B cell (primary cell): ENCODE data around the gene PLEKHM1. TPM values are rescaled to one million over a fixed set of nuclear protein-coding genes. Genes with fewer than 3 reads are reported as not detected.

ENCODE experiments used
- ATAC-seq: fragments of 200-7000 bp; cut with Tn5 transposase; one replicate; pipeline ENCODE4 v1.10.0; 2021; ENCODE audit warnings: low read depth, mild to moderate bottlenecking, moderate number of reproducible peaks, moderate library complexity
- CTCF ChIA-PET: fragments of 350-600 bp; sonication (Branson Sonifier 250); formaldehyde crosslinking; loops from one replicate; lab custom pipeline; 2021; ENCODE audit warnings: antibody characterized with exemption, inconsistent platforms; lab: Charles Lee
- POLR2A ChIA-PET: fragments of 350-600 bp; sonication (Branson Sonifier 250); formaldehyde crosslinking; loops from one replicate; lab custom pipeline; 2021; ENCODE audit warnings: antibody characterized with exemption; lab: Charles Lee
- DNase-seq: peaks from one replicate; pipeline ENCODE4 v3.0.0; 2013
- H2AFZ ChIP-seq: 2 replicates; pipeline ENCODE4 v1.6.1; 2012; ENCODE audit warnings: mild to moderate bottlenecking, low read depth, low read length; ENCODE audit not compliant: insufficient read depth, poor library complexity, severe bottlenecking
- H3K27ac ChIP-seq, 2 donors: 1 replicate in 1 of 2; 2 replicates in 1 of 2; pipeline ENCODE4 v1.5.1; 2012 to 2013; ENCODE audit warnings: low read length in 2 of 2, mild to moderate bottlenecking in 2 of 2, moderate library complexity in 1 of 2
- H3K27me3 ChIP-seq, 4 experiments: fragments of 200-600 bp in 1 of 4; sonication (generic) in 1 of 4; replicated peaks in 1 of 4; 1 replicate in 2 of 4; 2 replicates in 2 of 4; pipeline versions ENCODE4 v1.6.1 to v1.7.0; 2013 to 2016; ENCODE audit warnings: low read length in 3 of 4, mild to moderate bottlenecking in 2 of 4, mixed read lengths in 1 of 4, moderate library complexity in 1 of 4; ENCODE audit not compliant: insufficient read depth in 4 of 4, control insufficient read depth in 3 of 4; ENCODE audit errors: control extremely low read depth in 1 of 4
- H3K36me3 ChIP-seq, 2 experiments: replicated peaks in 1 of 2; 1 replicate in 1 of 2; 2 replicates in 1 of 2; pipeline versions ENCODE4 v1.6.1 to v1.7.1; 2013; ENCODE audit warnings: low read length in 1 of 2; ENCODE audit not compliant: insufficient read depth in 2 of 2, control insufficient read depth in 1 of 2; ENCODE audit errors: control extremely low read depth in 1 of 2, extremely low read depth in 1 of 2
- H3K4me1 ChIP-seq, 2 donors: fragments of 200-600 bp in 1 of 2; sonication (generic) in 1 of 2; 1 replicate in 1 of 2; 2 replicates in 1 of 2; pipeline versions ENCODE4 v1.5.1 to v1.6.1; 2013 to 2017; ENCODE audit warnings: low read length in 2 of 2; ENCODE audit not compliant: control insufficient read depth in 2 of 2, insufficient read depth in 2 of 2
- H3K4me2 ChIP-seq: replicated peaks from 2 replicates; pipeline ENCODE3; 2012; ENCODE audit warnings: mild to moderate bottlenecking, low read depth, low read length; ENCODE audit not compliant: poor library complexity, severe bottlenecking
- H3K4me3 ChIP-seq, 5 experiments: fragments of 200-600 bp in 1 of 5; sonication (generic) in 1 of 5; 1 replicate in 3 of 5; 2 replicates in 2 of 5; pipeline versions ENCODE4 v1.5.1 to v1.7.0; 2011 to 2016; ENCODE audit warnings: low read length in 4 of 5, mild to moderate bottlenecking in 4 of 5, low read depth in 2 of 5, control low read depth in 1 of 5, moderate library complexity in 1 of 5; ENCODE audit not compliant: insufficient read depth in 1 of 5; ENCODE audit errors: control extremely low read depth in 1 of 5, extremely low read depth in 1 of 5
- H3K79me2 ChIP-seq: fragments of 200-600 bp; sonication (generic); one replicate; pipeline ENCODE4 v1.6.0; 2016; ENCODE audit warnings: low read length; ENCODE audit not compliant: control insufficient read depth, insufficient read depth
- H3K9ac ChIP-seq: fragments of 200-600 bp; sonication (generic); 2 replicates; pipeline ENCODE4 v1.6.1; 2017; ENCODE audit warnings: mild to moderate bottlenecking, low read length, moderate library complexity
- H3K9me3 ChIP-seq, 3 donors: one replicate each; pipeline versions ENCODE4 v1.6.1 to v1.7.1; 2013; ENCODE audit warnings: low read length in 2 of 3; ENCODE audit not compliant: control insufficient read depth in 2 of 3, insufficient read depth in 1 of 3; ENCODE audit errors: control extremely low read depth in 1 of 3
- H4K20me1 ChIP-seq: 2 replicates; pipeline ENCODE4 v1.6.0; 2012; ENCODE audit warnings: mild to moderate bottlenecking, low read length; ENCODE audit not compliant: insufficient read depth, control insufficient read depth, poor library complexity, severe bottlenecking
- H3K27ac Mint-ChIP-seq: one replicate; pipeline ENCODE4 v1.8.0; 2021; ENCODE audit warnings: mixed read lengths
- H3K27me3 Mint-ChIP-seq: one replicate; pipeline ENCODE4 v1.8.0; 2021; ENCODE audit warnings: mixed read lengths
- H3K4me1 Mint-ChIP-seq: one replicate; pipeline ENCODE4 v1.8.0; 2021; ENCODE audit warnings: mixed read lengths
- H3K4me3 Mint-ChIP-seq: one replicate; pipeline ENCODE4 v1.8.0; 2021; ENCODE audit warnings: mixed read lengths
- H3K9me3 Mint-ChIP-seq: one replicate; pipeline ENCODE4 v1.8.0; 2022; ENCODE audit warnings: mixed read lengths; ENCODE audit not compliant: insufficient read depth
- EZH2 ChIP-seq: IDR thresholded peaks from 2 replicates; pipeline ENCODE4 v1.6.1; 2012; ENCODE audit warnings: borderline replicate concordance, low read depth, mild to moderate bottlenecking, moderate library complexity, low read length; ENCODE audit not compliant: insufficient read depth, poor library complexity, severe bottlenecking
- WGBS: methylation state at CpG from one replicate; pipeline ENCODE4 v1.1.5; 2013; ENCODE audit warnings: missing lambda C conversion rate; ENCODE audit not compliant: insufficient coverage; 5-methylcytosine and 5-hydroxymethylcytosine counted together
- intact Hi-C: fragments of 100-400 bp; cut with micrococcal nuclease; formaldehyde crosslinking; loops from one replicate; pipeline ENCODE4 v1.10.0; 2022
- polyA plus RNA-seq: library from polyadenylated mRNA; depleted of rRNA; stranded (reverse); fragments of >200 nt; gene quantifications from 2 replicates; pipeline ENCODE4 v1.2.3, GENCODE V29; 2012
- total RNA-seq, 2 donors: library from RNA; stranded (reverse); fragments of 120-200 nt in 1 of 2; gene quantifications; 1 replicate in 1 of 2; 2 replicates in 1 of 2; pipeline versions ENCODE4 v1.2.3 to v1.2.4, GENCODE V29; 2013 to 2022
- TF ChIP-seq, protein P1 (sequence below): fragments of 200-600 bp; IDR thresholded peaks from one replicate; pipeline ENCODE4 v1.8.0; 2022; ENCODE audit warnings: antibody characterized with exemption, mild to moderate bottlenecking

PLEKHM1 gene
- total and polyA plus RNA-seq, 2 donors (not counting 1 experiment from before 2014, with no cell fraction given), result 26.2 to 73.9 TPM

DNA sequence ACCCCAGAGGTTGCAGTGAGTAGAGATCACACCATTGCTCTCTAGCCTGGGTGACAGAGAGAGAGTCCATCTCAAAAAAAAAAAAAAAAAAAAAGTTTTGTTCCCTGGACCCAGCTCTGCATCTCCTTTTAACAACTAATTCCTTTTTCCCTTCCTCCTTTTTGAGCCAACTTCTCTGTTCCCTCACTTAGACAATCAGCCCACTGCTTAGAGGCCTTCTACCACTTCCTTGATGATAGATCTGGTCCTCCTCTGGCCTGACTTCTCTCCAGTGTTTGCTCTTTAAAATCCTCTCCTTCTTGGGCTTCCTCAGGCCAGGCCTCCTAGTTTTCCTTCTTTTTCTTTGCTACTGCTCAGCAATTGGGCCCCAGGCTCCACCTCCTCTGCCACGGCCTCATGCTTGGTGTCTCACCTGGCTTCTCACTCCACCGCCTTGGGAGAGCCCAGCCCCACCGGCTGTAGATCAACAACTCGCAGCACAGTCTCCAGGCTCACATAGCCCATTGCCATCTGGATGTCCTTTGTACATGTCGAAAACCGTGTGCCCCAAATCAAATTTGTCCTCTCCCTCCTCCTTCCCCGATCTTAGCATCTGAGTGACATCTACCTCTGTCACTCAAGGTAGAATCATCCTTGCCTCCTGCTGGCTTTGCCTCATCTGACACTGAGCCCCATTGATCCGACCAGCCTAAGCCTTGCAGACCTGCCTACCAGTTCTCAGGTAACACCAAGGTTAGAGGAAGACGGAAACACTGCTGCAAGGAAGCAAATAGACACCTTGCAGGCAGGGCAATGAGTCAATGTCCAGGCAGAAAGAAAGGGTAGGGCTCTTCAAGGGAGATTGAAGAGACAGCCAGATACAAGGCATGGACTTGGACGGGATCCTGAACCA is 75.3 kb downstream of the PLEKHM1 start:
- peak; percentile 19 for DNase-seq
- Mint-ChIP-seq H3K4me1 (peaks cover 48% of the 10 kb centered on the region), H3K4me3 (no peak overlapping the region), H3K9me3 (no peaks in the 10 kb centered on the region), H3K27me3 (no peaks in the 10 kb centered on the region), H3K27ac (peak overlapping the region; percentile 51)
- Histone ChIP-seq H3K9ac (no peak overlapping the region), H3K4me3 (no peak overlapping the region), H3K27ac (no peak overlapping the region), H3K36me3 (no peaks in the 10 kb centered on the region), H3K27me3 (no peaks in the 10 kb centered on the region), H3K4me1 (peaks cover 46 to 50% of the 10 kb centered on the region in 2 donors), H3K4me2 (no peak overlapping the region), H3K79me2 (peaks cover 24% of the 10 kb centered on the region), H3K9me3 (peaks cover 0 to 3% (median 0%) of the 10 kb centered on the region in 3 donors), H4K20me1 (no peaks in the 10 kb centered on the region), H2AFZ (peak overlapping the region; percentile 11)
- TF ChIP-seq, protein P1, sequence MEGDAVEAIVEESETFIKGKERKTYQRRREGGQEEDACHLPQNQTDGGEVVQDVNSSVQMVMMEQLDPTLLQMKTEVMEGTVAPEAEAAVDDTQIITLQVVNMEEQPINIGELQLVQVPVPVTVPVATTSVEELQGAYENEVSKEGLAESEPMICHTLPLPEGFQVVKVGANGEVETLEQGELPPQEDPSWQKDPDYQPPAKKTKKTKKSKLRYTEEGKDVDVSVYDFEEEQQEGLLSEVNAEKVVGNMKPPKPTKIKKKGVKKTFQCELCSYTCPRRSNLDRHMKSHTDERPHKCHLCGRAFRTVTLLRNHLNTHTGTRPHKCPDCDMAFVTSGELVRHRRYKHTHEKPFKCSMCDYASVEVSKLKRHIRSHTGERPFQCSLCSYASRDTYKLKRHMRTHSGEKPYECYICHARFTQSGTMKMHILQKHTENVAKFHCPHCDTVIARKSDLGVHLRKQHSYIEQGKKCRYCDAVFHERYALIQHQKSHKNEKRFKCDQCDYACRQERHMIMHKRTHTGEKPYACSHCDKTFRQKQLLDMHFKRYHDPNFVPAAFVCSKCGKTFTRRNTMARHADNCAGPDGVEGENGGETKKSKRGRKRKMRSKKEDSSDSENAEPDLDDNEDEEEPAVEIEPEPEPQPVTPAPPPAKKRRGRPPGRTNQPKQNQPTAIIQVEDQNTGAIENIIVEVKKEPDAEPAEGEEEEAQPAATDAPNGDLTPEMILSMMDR, result no peak
- TF ChIP-seq EZH2, result no peak
- CTCF ChIA-PET, result interaction anchor here (0.7 to 9.3 kb wide), 4 partner anchors 12 to 146 kb away, joined by 3 to 71 read pairs (median 37); no protein-coding TSS in a partner anchor
- no peak for ATAC-seq
- POLR2A ChIA-PET, result interaction anchor here (0.6 kb wide), 1 partner anchor 30 kb away, joined by 3 read pairs; no protein-coding TSS in a partner anchor
- 86% methylated on average over 9 of the region's 10 CpGs for WGBS
- intact Hi-C loops, result loop anchor here (5.0 kb wide), 1 partner anchor 98 kb away; the partner anchor contains the start of gene MAP3K14
